GM21529 (cell line): ENCODE data around the gene POU2F3.

Experiments
- ATAC-seq: cut with Tn5 transposase; IDR thresholded peaks from one replicate; pipeline ENCODE4 v1.9.1; 2021; ENCODE audit not compliant: unreplicated experiment

POU2F3 gene

GRCh38 chr11:120337355-120338106 is 97.6 kb downstream of the POU2F3 start:
- no peak for ATAC-seq

DNA sequence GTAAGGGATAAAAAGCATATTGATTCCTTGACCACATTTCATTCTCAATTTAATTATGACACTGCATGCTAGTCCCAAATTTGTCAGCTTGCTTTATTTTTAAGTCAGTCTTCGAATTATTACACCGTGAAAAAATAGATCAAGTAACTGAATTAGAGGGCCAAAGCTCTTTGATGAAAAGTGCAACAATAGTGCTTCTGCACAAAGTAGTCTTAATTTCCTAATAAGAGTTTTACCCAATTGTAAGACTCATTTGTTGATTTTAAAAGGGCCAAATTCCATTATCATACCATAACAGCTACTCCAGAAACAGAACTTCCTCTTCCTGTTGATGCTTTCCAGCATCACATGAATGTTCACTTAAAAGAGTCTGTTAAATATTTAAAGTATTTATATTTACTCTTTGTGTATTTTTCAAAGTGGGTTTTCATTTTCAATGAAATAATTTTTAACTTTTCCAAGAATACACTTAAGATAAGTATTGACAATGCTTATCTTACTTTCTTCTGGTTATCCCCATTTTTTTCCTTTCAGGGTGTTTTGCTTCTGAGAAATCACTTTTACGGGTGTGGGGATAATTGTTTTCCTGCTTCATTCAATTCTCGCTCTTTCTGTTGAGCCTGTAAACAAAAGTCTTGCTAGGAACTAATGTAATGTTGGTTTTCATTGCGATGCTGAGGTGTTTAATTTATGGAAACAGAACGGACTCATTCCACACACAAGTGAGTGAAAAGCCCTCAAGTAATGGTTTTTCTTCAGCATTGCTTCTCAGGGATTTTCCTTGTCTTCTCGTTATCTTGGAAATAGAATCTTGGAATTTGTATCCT is 98.4 kb downstream of the POU2F3 start:
- ATAC-seq: no peak

- ATAC-seq: no peak
Measured at GRCh38 chr11:120339394-120339890, 99.5 kb downstream of the POU2F3 start.

GRCh38 chr11:120340529-120340928 is 100.6 kb downstream of the POU2F3 start:
- ATAC-seq: no peak

GRCh38 chr11:120342226-120342625 is 102.3 kb downstream of the POU2F3 start:
- ATAC-seq: no peak

- ATAC-seq: no peak
Measured at GRCh38 chr11:120342678-120343077, 102.7 kb downstream of the POU2F3 start.

DNA sequence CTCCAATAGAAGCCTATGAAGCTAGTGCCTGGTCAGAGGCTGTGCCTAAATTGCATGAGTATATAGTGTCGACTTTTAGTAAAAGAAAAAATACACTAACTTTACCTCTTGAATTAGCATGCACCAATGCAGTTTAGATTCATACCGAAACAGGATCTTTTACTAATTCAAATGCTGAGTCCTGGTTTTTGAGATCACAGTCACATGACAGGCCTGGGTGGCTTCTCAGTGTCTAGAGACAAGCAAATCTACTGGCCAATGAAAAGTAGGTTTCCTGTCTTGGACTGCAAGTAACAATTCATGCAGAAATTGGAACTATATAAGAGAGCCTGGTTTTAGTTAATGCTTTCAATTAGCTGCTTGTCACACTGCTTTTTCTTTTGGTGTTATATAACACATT is 103.5 kb downstream of the POU2F3 start:
- peak; percentile 71 for ATAC-seq

DNA sequence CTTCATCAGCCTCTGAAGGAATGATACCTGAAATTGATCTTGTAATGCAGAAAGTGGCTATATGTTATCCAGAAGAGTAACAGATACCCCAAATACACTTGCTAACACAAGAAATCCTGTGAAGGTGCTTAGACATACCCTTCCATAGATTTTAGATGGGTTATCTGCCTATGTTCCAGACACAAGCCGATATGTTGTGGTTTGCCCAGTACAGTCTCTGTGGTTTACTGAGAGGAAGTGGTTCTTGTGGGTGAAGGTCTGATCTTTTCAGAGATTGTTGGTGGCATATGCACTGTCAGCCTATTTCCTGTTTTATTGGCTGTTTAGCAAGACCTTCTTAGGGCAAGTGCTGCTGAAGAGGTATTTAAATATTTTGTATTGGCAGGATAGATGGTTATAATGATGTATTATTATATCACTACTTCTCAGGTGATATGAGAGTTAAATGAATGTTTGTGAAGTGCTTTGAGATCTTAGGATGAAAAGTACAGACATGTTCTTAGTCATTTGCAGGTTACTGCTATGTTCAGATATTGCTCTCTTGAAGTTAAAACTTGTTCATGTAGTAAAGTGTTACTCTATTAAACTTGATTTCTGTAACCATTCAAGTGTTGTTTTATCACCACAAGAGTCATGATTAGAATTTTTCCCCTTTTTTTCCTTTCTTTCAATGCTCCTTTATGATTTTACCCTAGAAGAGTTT is 104.5 kb downstream of the POU2F3 start:
- ATAC-seq: peak; percentile 78

GRCh38 chr11:120346233-120346632 is 106.3 kb downstream of the POU2F3 start:
- no peak for ATAC-seq

- no peak for ATAC-seq
Measured at GRCh38 chr11:120350637-120351036, 110.7 kb downstream of the POU2F3 start.

GRCh38 chr11:120352405-120352804 is 112.5 kb downstream of the POU2F3 start:
- ATAC-seq: no peak

DNA sequence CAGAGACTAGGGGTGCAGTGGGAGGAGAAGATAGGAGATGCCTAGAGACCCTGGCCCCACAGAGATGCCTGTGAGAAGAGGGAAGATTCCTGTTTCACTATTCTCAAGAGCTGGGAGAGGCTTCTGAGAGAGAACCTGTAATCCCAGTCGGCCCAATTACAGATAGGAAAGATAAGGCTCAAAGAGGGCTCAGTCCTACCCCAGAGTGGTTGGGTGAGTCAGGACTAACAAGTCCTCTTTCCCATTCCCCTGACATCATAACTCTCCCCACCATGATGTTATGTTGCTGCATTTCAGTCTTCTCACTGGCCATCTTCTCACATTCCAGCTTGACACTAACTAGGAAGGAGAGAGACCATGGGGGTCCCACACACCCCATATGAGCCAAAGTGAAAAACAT is 114.1 kb downstream of the POU2F3 start:
- ATAC-seq: no peak

GRCh38 chr11:120354779-120355178 is 114.8 kb downstream of the POU2F3 start:
- no peak for ATAC-seq

- ATAC-seq: no peak
Measured at GRCh38 chr11:120357620-120358019, 117.7 kb downstream of the POU2F3 start.

GRCh38 chr11:120358729-120359128 is 118.8 kb downstream of the POU2F3 start:
- no peak for ATAC-seq

DNA sequence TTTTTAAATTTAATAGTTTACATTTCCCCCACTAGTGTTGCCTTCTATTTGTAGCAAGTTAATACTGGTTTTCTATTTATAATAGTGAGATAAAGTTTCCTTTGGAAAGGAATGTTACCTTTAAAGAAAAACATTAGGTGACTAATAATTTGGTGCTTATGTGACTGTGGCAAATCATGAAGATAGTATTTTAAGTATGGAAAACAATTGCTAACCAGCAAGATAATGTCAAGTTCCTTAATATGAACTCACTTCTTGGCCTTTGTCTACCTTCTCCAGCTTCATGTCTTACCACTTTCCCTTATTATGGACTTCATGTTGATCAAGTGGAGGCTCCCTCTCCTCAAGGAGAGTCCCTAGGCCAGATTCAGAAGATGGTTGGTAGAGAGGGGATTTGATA is 123.5 kb downstream of the POU2F3 start:
- ATAC-seq: no peak

DNA sequence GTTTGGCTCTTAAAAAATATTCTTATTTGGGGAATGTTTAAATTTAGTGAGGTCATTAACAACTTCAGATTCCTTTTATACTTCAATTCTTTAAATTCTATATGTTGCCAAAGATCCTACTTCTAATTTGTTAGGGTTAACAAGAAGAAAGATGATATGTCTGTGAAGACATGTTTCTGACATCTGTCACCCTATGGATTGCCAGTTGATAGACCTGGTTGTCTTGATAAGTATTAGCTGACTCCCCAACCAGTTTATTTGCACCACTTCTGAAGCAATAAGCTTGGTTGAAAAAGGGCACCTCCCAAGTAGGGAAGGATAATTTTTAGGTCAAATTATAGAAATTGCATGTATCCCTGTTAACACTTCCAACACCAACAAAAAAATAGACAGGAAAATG is 125.6 kb downstream of the POU2F3 start:
- no peak for ATAC-seq
